ENCODE measurements around the gene ZBP1.

The ZBP1 gene

GRCh38 chr20:57559658-57560553, 60.3 kb downstream of the ZBP1 start:
- Histone ChIP-seq H3K27me3 (ENCODE audit: control insufficient read depth, insufficient read depth, low read length) (peaks cover 75% of the 10 kb centered on the region), H3K36me3 (ENCODE audit: insufficient read depth, low read length) (no peaks in the 10 kb centered on the region), H3K4me2 (ENCODE audit: low read length) (no peak overlapping the region), H3K9ac (ENCODE audit: low read depth, low read length) (no peak overlapping the region), H3K9me3 (replicated peaks; ENCODE audit: low read length) (no peaks in the 10 kb centered on the region), H3K4me3 (ENCODE audit: low read length) (no peak overlapping the region), H3K4me1 (ENCODE audit: control insufficient read depth, insufficient read depth, low read length) (no peaks in the 10 kb centered on the region)

GRCh38 chr20:57559289-57559634, 61.0 kb downstream of the ZBP1 start:
- H3K9ac ChIP-seq (ENCODE audit: low read depth, low read length) = no peak overlapping the region
- H3K9me3 ChIP-seq (replicated peaks; ENCODE audit: low read length) = no peaks in the 10 kb centered on the region
- no peaks in the 10 kb centered on the region for H3K4me1 ChIP-seq (ENCODE audit: control insufficient read depth, insufficient read depth, low read length)
- H3K27me3 ChIP-seq (ENCODE audit: control insufficient read depth, insufficient read depth, low read length) = peaks cover 81% of the 10 kb centered on the region
- H3K4me3 ChIP-seq (ENCODE audit: low read length) = no peak overlapping the region
- no peaks in the 10 kb centered on the region for H3K36me3 ChIP-seq (ENCODE audit: insufficient read depth, low read length)
- H3K4me2 ChIP-seq (ENCODE audit: low read length) = no peak overlapping the region

GRCh38 chr20:57558614-57559288, 61.5 kb downstream of the ZBP1 start:
- Histone ChIP-seq H3K4me2 (ENCODE audit: low read length) (no peak overlapping the region), H3K4me1 (ENCODE audit: control insufficient read depth, insufficient read depth, low read length) (no peaks in the 10 kb centered on the region), H3K9ac (ENCODE audit: low read depth, low read length) (no peak overlapping the region), H3K4me3 (ENCODE audit: low read length) (no peak overlapping the region), H3K36me3 (ENCODE audit: insufficient read depth, low read length) (no peaks in the 10 kb centered on the region), H3K27me3 (ENCODE audit: control insufficient read depth, insufficient read depth, low read length) (peaks cover 87% of the 10 kb centered on the region), H3K9me3 (replicated peaks; ENCODE audit: low read length) (no peaks in the 10 kb centered on the region)

- Histone ChIP-seq H3K36me3 (ENCODE audit: insufficient read depth, low read length) (no peaks in the 10 kb centered on the region), H3K27me3 (ENCODE audit: control insufficient read depth, insufficient read depth, low read length) (peaks cover 89% of the 10 kb centered on the region), H3K4me1 (ENCODE audit: control insufficient read depth, insufficient read depth, low read length) (no peaks in the 10 kb centered on the region)
These were observed 62.2 kb downstream of the ZBP1 start for GRCh38 chr20:57557926-57558613.

GRCh38 chr20:57556980-57557274, 63.3 kb downstream of the ZBP1 start:
- Histone ChIP-seq H3K27me3 (ENCODE audit: control insufficient read depth, insufficient read depth, low read length) (peaks cover 95% of the 10 kb centered on the region), H3K36me3 (ENCODE audit: insufficient read depth, low read length) (no peaks in the 10 kb centered on the region), H3K4me2 (ENCODE audit: low read length) (no peak overlapping the region), H3K4me1 (ENCODE audit: control insufficient read depth, insufficient read depth, low read length) (no peaks in the 10 kb centered on the region), H3K9ac (ENCODE audit: low read depth, low read length) (no peak overlapping the region), H3K9me3 (replicated peaks; ENCODE audit: low read length) (no peaks in the 10 kb centered on the region), H3K4me3 (ENCODE audit: low read length) (no peak overlapping the region)

More at GRCh38 chr20:57557926-57558613, 62.2 kb downstream of the ZBP1 start:
- Histone ChIP-seq H3K9me3 (replicated peaks; ENCODE audit: low read length) (no peaks in the 10 kb centered on the region), H3K4me3 (ENCODE audit: low read length) (no peak overlapping the region), H3K4me2 (ENCODE audit: low read length) (no peak overlapping the region), H3K9ac (ENCODE audit: low read depth, low read length) (no peak overlapping the region)

GRCh38 chr20:57555457-57556184, 64.6 kb downstream of the ZBP1 start:
- H3K36me3 ChIP-seq (ENCODE audit: insufficient read depth, low read length) = no peaks in the 10 kb centered on the region
- H3K4me2 ChIP-seq (ENCODE audit: low read length) = no peak overlapping the region
- peaks cover 89% of the 10 kb centered on the region for H3K27me3 ChIP-seq (ENCODE audit: control insufficient read depth, insufficient read depth, low read length)
- no peaks in the 10 kb centered on the region for H3K4me1 ChIP-seq (ENCODE audit: control insufficient read depth, insufficient read depth, low read length)
- no peak overlapping the region for H3K4me3 ChIP-seq (ENCODE audit: low read length)
- no peak overlapping the region for H3K9ac ChIP-seq (ENCODE audit: low read depth, low read length)
- no peaks in the 10 kb centered on the region for H3K9me3 ChIP-seq (replicated peaks; ENCODE audit: low read length)

Measured in skeletal muscle satellite cell (primary cell).